ENCODE data around the gene ARHGAP10.

- TF ChIP-seq CTCF (IDR thresholded peaks at IDR 0.05), result no peak
- no peak for TF ChIP-seq POLR2A (IDR thresholded peaks at IDR 0.05)
These were observed 91.2 kb downstream of the ARHGAP10 start for GRCh38 chr4:147823130-147823529.

All from testis (tissue), 2 donors.